Activated B cell treated with CpG ODN at 0.5 μM for 24 hours (primary cell): ENCODE measurements around the gene F8. TPM values are rescaled to one million over a fixed set of nuclear protein-coding genes. Genes with fewer than 3 reads are reported as not detected.
A peak's percentile ranks its signal among the peaks of the same experiment; 100 is the strongest.
"Not testable (repeated sequence)": the region's sequence is repeated elsewhere in the genome, so short reads cannot be mapped to it uniquely, and the experiment has no call there.

Experiments used
- ATAC-seq: fragments of 200-7000 bp; cut with Tn5 transposase; one replicate; pipeline ENCODE4 v1.10.0; 2021; ENCODE audit warnings: low read depth, mild to moderate bottlenecking, moderate library complexity
- CTCF ChIA-PET: fragments of 350-600 bp; sonication (Branson Sonifier 250); formaldehyde crosslinking; loops from one replicate; lab custom pipeline; 2021; ENCODE audit warnings: antibody characterized with exemption; lab: Charles Lee
- POLR2A ChIA-PET: fragments of 350-600 bp; sonication (Branson Sonifier 250); formaldehyde crosslinking; loops from one replicate; lab custom pipeline; 2021; ENCODE audit warnings: antibody characterized with exemption; lab: Charles Lee
- DNase-seq: peaks from one replicate; pipeline ENCODE4 v3.0.0; 2022
- H3K27ac Mint-ChIP-seq: one replicate; pipeline ENCODE4 v1.8.0; 2020; ENCODE audit warnings: mixed read lengths
- H3K27me3 Mint-ChIP-seq: one replicate; pipeline ENCODE4 v1.8.0; 2021; ENCODE audit warnings: mixed read lengths
- H3K36me3 Mint-ChIP-seq: one replicate; pipeline ENCODE4 v1.8.0; 2021; ENCODE audit warnings: low read depth, mixed read lengths
- H3K4me1 Mint-ChIP-seq: one replicate; pipeline ENCODE4 v1.8.0; 2021; ENCODE audit warnings: mixed read lengths
- H3K4me3 Mint-ChIP-seq: one replicate; pipeline ENCODE4 v1.8.0; 2020; ENCODE audit warnings: mild to moderate bottlenecking, mixed read lengths
- H3K9me3 Mint-ChIP-seq: one replicate; pipeline ENCODE4 v1.8.0; 2020; ENCODE audit warnings: mixed read lengths
- intact Hi-C: fragments of 100-400 bp; cut with micrococcal nuclease; formaldehyde crosslinking; loops from one replicate; pipeline ENCODE4 v1.15.1; 2024
- total RNA-seq: library from RNA; stranded (reverse); gene quantifications from 2 replicates; pipeline ENCODE4 v1.2.3, GENCODE V29; 2022
- TF ChIP-seq, protein P1 (sequence below): fragments of 200-600 bp; IDR thresholded peaks from one replicate; pipeline ENCODE4 v1.8.0; 2022; ENCODE audit warnings: antibody characterized with exemption, mild to moderate bottlenecking

The F8 gene
- total RNA-seq, 1 donor from 2014 or later: 2.0 TPM

DNA sequence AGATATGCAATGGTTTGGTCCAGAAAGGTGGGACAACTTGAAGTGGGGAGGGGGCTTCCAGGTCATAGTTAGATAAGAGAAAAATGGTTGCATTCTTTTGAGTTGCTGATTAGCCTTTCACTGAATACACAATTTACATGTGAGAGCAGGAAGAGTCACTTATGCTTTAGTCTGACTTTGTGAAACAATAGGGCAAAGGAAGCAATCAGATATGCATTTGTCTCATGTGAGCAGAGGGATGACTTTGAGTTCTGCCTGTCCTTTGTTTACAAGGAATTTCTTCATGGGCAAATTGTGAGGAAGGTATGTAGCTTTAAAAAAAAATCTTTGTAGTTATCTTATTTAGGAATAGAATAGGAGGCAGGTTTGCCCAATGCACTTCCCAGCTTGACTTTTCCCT is 201.0 kb downstream of the F8 start:
- ATAC-seq (no peak), DNase-seq (no peak)
- H3K27ac Mint-ChIP-seq: no peak overlapping the region
- ChIA-PET CTCF (interaction anchor here (0.9 kb wide), 1 partner anchor 19 kb away, joined by 4 read pairs; no protein-coding TSS in a partner anchor), POLR2A (no interaction called here)
- no peaks in the 10 kb centered on the region for H3K27me3 Mint-ChIP-seq
- TF ChIP-seq, protein P1, sequence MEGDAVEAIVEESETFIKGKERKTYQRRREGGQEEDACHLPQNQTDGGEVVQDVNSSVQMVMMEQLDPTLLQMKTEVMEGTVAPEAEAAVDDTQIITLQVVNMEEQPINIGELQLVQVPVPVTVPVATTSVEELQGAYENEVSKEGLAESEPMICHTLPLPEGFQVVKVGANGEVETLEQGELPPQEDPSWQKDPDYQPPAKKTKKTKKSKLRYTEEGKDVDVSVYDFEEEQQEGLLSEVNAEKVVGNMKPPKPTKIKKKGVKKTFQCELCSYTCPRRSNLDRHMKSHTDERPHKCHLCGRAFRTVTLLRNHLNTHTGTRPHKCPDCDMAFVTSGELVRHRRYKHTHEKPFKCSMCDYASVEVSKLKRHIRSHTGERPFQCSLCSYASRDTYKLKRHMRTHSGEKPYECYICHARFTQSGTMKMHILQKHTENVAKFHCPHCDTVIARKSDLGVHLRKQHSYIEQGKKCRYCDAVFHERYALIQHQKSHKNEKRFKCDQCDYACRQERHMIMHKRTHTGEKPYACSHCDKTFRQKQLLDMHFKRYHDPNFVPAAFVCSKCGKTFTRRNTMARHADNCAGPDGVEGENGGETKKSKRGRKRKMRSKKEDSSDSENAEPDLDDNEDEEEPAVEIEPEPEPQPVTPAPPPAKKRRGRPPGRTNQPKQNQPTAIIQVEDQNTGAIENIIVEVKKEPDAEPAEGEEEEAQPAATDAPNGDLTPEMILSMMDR: no peak
- no peak overlapping the region for H3K4me3 Mint-ChIP-seq
- peaks cover 18% of the 10 kb centered on the region for H3K4me1 Mint-ChIP-seq
- no peaks in the 10 kb centered on the region for H3K9me3 Mint-ChIP-seq
- no peaks in the 10 kb centered on the region for H3K36me3 Mint-ChIP-seq
- intact Hi-C loops: no loop called here

DNA sequence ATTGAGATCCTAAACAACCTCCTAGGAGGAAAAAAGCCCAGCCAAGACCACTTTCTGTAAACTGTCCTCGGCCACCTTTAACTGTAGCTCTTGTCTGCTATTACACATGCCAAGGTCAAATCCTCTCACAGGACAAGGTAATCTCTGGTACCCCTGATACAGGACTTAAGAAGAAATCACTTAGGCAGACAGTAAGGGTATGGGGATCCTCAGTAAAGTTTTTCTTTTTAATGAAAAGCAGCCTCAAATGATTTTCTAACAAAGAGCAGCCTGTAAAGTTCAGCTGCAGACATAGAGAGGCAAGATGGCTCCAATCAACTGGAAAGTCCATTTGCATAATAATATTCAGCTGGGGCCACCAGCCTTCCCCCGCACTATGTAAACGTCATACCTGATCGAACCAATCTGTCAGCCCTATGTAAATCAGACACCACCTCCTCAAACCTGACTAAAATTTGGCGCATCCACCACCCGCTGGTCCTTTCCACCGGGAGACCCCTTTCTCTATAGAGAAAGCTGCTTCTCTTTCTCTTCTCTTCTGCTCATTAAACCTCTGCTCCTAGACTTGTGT is 202.7 kb downstream of the F8 start:
- Mint-ChIP-seq H3K4me3 (peak overlapping the region; percentile 53), H3K9me3 (no peaks in the 10 kb centered on the region), H3K36me3 (no peaks in the 10 kb centered on the region), H3K27me3 (no peaks in the 10 kb centered on the region), H3K27ac (peak overlapping the region; percentile 84), H3K4me1 (peaks cover 18% of the 10 kb centered on the region)
- CTCF ChIA-PET: no interaction called here
- no peak for DNase-seq
- ATAC-seq: peak; percentile 95
- intact Hi-C loops: loop anchor here (1.0 kb wide), 2 partner anchors 15 to 58 kb away; partner anchors contain the start of genes DKC1 and MPP1
- TF ChIP-seq, protein P1: no peak
- POLR2A ChIA-PET: interaction anchor here (1.0 to 1.4 kb wide), 3 partner anchors 8 to 69 kb away, joined by 4 to 7 read pairs (median 5); partner anchors contain the start of genes DKC1 and GAB3

DNA sequence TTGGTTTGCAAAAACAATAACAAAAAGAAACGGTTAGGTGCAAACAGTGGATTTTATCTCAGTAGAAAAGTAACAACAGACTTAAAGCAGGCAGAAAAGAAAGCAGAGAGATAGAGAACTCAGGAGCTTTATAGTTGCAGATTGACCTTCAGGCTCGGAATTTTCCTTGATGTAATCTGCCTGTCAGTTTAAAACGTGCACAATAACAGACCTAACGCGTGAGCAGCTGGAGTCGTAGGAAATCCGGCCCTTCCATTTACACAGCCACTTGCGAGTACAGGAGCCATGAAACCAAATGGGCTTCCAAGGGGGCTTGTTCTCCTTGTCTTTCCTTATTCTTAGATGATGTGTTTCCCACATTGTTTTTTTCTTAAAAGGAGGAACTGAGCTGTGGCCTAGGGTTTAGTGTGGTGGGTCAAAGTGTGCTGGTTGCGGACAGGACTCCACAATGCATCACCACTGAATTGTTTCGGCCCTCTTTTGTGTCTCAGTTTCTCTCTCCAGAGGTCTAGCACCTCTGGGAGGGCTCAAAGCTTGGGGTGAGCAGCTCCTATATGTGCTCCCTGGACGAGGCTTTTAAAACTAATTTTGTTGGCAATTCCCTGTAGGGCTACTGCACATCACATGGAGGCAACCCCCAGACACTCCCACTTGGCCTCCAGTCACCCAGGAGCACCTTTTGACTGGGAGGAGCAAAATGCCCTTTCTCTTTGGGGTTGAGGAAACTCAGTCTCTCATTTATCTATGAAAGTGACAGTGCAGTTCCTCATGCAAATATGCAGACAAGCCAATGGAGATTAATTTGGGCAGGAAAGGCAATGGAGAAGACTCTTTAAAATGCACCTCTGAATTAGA is 203.4 kb downstream of the F8 start:
- no peak for DNase-seq
- no peaks in the 10 kb centered on the region for H3K36me3 Mint-ChIP-seq
- no peaks in the 10 kb centered on the region for H3K9me3 Mint-ChIP-seq
- peaks cover 18% of the 10 kb centered on the region for H3K4me1 Mint-ChIP-seq
- peak; percentile 51 for ATAC-seq
- POLR2A ChIA-PET: interaction anchor here (0.9 to 1.4 kb wide), 5 partner anchors 9 to 272 kb away, joined by 3 to 7 read pairs (median 4); partner anchors contain the start of genes DKC1, GAB3, IKBKG and MPP1
- intact Hi-C loops: no loop called here
- TF ChIP-seq, protein P1: no peak
- CTCF ChIA-PET: interaction anchor here (0.7 kb wide), 1 partner anchor 70 kb away, joined by 3 read pairs; no protein-coding TSS in a partner anchor
- H3K27ac Mint-ChIP-seq: peak overlapping the region; percentile 84
- H3K4me3 Mint-ChIP-seq: peak overlapping the region; percentile 46
- H3K27me3 Mint-ChIP-seq: no peaks in the 10 kb centered on the region

DNA sequence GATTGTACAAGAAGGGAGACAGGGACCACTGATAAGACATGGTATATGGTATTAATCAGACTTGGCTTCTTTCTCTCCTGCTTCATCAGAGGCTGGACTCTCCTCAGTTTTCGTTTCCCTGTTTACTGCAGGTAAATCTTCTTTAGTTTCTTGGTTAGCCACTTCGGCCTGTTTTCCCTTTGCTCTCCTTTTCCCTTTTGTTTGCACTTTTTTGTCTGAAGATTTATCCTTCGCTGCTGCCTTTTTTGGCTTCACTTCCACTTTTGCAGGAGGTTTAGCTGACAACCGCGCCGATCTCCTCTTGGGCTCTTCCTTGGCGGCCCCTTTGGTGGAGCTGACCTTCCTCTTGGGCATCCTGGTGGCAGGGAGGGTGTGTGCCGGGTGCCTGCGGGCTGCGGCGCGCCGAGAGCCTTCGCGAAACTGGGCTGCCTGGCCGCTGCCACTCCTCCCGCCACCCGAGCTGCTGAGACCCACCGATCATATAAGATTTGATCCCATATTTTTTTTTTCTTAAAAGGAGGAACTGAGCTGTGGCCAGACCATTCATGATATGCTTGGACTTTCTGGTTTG is 205.4 kb downstream of the F8 start:
- H3K36me3 Mint-ChIP-seq, H3K27ac Mint-ChIP-seq, H3K9me3 Mint-ChIP-seq, H3K4me3 Mint-ChIP-seq, CTCF ChIA-PET, DNase-seq, intact Hi-C loops, ATAC-seq, H3K27me3 Mint-ChIP-seq, POLR2A ChIA-PET: not testable (repeated sequence)
- peaks cover 18% of the 10 kb centered on the region for H3K4me1 Mint-ChIP-seq

DNA sequence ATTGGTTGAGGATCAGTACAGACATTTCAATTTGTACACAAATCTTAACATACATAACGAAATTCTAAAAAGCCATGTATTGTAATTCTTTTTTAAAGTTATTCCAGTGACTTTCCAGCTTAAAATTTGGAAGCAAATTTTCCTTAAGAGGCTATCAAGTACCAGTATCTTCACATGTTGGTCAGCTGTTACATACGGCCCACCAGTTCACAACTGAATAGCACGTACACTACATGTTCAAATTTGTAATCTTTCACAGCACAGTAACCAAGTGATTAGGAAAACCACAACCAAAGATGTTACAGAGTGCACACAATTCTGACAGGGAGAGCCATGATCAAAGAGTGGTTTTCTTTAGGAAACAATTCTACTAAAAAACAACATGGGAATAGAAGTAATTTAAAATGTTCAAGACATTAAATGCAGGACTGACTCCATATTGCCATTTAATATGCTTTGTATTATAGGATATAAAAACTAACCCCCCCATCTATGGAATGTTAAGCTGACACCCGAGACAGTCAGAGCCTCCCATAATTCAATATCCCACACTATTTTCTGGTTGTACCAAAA is 206.1 kb downstream of the F8 start:
- ATAC-seq, H3K9me3 Mint-ChIP-seq, POLR2A ChIA-PET, H3K36me3 Mint-ChIP-seq, H3K27ac Mint-ChIP-seq, H3K4me3 Mint-ChIP-seq, CTCF ChIA-PET, DNase-seq, intact Hi-C loops, H3K27me3 Mint-ChIP-seq: not testable (repeated sequence)
- peaks cover 18% of the 10 kb centered on the region for H3K4me1 Mint-ChIP-seq
